ENCODE measurements around the gene CBLB.

CBLB gene

GRCh38 chr3:105613120-105613519, 255.7 kb downstream of the CBLB start:
- no peak for DNase-seq

GRCh38 chr3:105611304-105612192, 257.3 kb downstream of the CBLB start:
- DNase-seq: peak; percentile 73

DNA sequence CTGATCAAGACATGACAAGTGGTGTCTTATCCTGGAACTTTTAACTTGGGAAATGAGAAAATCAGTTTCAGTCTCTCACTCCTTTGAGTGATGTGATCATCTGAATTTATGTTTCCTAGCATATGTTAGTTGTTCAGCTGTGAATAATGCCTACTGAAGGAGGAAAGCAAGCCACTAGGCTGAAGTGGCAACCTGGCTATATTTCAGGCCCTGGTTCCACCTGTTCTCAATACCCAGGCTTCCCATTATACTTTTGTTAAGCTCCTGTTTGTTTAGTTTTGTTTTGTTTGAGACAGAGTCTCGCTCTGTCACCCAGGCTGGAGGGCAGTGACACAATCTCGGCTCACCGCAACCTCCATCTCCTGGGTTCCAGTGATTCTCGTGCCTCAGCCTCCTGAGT, 258.3 kb downstream of the CBLB start:
- DNase-seq: peak; percentile 55

DNA sequence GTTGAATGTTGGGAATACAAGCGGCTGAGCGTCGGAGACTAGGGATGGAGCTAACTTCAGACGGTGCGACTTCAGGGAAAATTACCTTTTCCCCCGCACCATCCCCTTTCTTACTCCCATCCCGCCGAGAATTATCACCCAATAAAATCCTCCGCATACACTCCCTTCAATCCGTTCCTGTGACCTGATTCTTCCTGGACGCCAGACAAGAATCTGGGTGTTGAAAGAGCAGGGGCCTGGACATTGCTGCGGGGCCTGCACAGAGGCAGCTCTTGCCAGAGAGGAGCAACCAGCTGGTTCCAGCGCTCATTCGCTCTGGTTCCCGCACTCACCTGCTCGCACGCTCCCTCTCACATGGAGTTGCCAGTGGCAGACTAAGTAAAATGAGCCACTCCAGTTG, 260.2 kb downstream of the CBLB start:
- DNase-seq: no peak

GRCh38 chr3:105606016-105606415, 262.8 kb downstream of the CBLB start:
- peak; percentile 2 for DNase-seq
